ENCODE measurements around the gene MYOG.
A peak's percentile ranks its signal among the peaks of the same experiment; 100 is the strongest.

The MYOG gene

DNA sequence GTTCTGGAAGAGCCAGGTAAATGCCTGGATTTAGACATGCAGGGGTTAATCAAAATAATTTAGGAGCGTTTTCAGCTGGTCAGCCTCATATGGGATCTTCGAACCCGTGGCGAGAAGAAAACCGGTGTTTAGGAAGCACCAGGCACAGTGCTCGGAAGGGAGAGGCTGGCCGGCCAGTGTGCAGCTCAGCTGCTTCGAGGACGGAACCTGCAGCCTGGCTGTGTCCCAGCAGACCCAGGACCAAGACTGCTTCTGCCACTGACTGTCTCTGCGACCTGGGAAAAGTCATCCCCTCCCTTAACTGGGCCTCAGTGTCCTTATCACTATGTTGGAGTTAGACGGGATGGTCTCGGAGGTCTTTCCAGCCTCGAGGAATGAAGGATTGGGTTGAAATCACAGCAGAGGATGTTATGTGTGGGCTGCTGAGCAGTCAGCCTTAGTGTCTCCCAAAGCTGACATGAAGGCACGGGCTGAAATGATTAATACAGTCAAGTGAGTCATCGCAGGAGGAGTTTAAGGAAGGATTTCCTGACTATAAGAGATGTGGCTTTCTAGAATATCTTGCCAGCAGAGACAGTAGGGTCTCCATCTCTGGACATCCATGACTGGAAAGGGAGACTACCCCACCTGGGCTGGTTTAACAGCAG lies 38.7 kb downstream of the MYOG start:
- no peak for DNase-seq (ENCODE audit: low read depth in 2 of 2)

DNA sequence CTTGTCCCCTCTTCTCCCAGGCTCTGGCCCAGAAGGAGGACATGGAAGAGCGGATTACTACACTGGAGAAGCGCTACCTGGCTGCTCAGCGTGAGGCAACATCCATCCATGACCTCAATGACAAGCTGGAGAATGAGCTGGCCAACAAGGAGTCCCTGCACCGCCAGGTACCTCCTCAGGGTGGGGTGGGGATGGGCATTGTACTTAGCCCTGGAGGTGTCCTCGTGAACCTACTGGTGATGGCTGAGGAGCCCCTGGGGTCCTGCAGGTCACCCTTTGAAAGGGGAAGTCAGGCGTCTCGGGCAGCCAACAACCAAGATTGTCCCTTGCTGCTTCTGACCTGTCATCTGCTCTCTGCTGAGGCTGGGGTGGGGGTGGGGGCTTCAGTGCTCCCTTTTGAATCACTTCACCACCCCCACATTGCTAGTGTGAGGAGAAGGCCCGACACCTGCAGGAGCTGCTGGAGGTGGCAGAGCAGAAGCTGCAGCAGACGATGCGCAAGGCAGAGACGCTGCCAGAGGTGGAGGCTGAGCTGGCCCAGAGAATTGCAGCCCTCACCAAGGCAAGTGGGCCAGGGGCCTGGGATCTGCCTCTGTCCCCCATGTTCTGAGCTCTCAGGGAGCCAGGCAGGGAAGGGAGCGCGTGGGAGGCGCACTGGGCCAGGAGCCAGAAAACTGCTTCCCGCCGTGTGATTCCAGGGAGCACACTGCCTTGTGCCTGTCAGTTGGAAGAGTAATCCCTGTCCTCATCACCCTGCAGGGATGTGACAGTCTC lies 39.8 kb downstream of the MYOG start:
- DNase-seq (ENCODE audit: low read depth in 2 of 2), result no peak

DNA sequence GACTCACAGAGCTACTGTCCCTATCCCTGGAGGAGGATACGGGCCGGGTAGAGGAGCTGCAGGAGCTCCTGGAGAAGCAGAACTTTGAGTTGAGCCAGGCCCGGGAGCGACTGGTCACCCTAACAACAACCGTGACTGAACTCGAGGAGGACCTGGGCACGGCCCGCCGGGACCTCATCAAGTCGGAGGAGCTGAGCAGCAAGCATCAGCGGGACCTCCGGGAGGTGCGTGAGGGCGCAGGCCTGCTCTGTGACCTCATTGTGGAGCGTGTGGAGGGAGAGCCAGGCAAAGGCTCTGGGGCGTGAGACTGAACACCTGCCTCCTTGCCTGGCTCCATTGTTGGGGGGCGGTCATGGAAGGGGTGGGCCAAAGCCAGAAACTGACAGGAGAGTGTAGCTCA lies 40.5 kb downstream of the MYOG start:
- no peak for DNase-seq (ENCODE audit: low read depth in 2 of 2)

DNA sequence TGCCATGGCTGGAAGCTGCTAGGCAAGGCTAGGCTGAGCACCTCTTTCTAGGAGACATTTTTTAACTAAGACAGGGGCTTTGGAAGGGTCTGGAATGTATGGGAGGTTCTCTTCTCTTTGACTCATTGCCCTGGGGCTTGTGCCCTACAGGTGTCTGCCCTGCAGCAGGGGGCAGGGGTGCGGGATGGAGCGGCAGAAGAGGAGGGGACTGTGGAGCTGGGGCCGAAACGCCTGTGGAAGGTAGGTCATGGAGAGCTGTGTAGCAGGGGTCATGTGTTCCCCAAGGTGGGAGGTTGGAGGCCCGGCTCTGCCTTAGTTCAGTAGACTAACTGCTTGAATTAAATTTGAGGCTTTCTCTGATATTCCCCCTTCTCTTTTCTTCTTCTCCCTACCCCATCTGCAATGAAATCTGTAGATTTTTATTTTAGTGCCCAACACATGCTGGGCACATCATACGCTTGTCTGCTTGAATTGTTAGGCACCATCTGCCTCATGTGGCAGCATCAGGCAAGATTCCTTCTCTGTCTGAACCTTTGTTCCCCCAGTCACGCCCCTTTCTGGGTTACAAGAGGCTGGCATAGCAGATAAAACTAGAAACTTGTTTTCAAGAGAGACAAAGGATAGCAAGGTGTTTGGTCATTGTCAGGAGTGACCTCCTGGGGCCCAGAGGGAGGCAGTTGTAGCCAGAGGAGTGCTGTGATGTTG lies 41.1 kb downstream of the MYOG start:
- no peak for DNase-seq (ENCODE audit: low read depth in 2 of 2)

DNA sequence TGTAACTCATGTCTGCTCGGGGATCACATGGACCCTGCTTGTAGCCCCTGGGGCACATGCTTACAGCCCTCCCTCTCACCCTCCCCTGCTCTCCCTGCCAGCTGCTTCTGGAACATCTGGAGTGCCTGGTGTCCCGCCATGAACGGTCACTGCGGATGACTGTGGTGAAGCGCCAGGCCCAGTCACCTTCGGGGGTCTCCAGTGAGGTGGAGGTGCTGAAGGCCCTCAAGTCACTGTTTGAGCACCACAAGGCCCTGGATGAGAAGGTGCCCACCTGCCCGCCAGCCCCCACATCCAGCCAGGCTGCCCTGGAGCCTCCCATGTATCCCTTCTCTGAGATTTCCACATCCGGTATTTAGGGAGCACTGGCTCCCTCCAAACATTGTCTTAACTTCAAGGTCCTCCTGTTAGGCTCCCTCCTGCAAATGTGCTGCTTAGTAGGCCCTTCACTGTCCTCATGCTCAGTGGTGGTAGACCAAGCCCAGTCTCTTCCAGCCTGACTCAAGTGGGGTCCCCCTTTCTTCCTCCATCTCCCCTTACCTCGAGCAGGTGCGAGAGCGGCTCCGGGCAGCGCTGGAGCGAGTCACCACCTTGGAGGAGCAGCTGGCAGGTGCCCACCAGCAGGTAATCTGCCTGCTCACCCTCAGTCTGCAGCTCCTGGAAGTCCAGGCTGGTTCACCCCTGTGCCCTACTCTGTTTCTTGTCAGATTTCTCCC lies 41.8 kb downstream of the MYOG start:
- no peak for DNase-seq (ENCODE audit: low read depth in 2 of 2)

DNA sequence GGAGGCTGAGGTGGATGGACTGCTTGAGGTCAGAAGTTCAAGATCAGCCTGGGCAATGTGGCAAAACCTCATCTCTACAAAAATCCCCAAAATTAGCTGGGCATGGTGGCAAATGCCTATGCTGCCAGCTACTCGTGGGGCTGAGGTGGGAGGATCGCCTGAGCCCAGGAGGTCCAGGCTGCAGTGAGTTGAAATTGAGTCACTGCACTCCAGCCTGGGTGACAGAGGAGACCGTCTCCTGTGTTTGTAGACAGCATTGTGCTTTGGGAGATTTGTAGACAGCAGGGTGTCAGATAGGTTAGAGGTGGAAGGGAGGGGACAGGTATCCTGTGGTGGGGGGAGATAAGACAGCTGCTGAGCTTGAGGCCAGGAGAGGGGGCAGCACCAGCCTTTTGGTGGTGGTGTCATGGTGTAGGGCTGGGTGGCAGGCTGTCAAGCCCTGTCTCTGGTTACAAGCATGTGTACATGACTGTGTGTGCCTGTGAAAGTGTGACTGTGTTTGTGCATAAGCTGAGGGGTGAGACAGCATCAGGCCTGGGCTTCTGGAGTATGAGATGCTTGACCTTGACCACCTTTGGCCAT lies 44.4 kb downstream of the MYOG start:
- DNase-seq (ENCODE audit: low read depth in 2 of 2), result no peak

DNA sequence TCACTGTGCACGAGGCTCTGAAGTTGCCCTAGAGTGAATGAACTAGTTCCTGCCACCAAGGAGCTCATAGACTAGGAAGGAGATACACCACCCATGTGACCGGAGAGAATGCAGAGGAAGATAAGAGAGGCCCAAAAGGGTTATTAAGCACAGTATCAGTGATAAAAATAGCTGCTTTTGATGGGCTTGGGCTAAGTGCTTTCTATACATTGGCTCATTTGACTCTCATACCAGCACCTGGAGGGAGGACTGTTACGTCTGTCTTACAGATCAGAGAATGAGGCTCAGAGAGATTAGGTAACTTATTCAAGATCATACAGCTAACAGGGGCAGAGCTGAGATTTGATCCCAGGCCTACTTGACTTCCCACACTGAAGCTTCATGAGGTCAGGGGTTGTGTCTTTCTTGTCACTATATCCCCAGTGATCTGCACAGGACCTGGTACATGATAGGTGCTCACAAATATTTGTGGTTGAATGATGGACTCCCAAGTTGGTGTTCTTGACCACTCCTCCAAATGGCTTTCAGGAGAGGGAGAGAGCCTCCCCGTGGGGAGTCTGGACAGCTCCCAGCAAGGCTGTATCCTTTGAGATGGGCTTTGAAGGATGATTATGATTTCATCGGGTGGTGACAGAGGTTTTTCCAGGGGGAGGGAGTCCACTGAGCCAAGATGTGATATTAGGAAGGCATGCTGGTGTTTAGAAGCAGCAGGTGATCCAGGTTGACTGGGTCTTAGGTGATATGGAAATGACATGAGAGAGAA lies 45.1 kb downstream of the MYOG start:
- DNase-seq (ENCODE audit: low read depth in 2 of 2), result no peak

DNA sequence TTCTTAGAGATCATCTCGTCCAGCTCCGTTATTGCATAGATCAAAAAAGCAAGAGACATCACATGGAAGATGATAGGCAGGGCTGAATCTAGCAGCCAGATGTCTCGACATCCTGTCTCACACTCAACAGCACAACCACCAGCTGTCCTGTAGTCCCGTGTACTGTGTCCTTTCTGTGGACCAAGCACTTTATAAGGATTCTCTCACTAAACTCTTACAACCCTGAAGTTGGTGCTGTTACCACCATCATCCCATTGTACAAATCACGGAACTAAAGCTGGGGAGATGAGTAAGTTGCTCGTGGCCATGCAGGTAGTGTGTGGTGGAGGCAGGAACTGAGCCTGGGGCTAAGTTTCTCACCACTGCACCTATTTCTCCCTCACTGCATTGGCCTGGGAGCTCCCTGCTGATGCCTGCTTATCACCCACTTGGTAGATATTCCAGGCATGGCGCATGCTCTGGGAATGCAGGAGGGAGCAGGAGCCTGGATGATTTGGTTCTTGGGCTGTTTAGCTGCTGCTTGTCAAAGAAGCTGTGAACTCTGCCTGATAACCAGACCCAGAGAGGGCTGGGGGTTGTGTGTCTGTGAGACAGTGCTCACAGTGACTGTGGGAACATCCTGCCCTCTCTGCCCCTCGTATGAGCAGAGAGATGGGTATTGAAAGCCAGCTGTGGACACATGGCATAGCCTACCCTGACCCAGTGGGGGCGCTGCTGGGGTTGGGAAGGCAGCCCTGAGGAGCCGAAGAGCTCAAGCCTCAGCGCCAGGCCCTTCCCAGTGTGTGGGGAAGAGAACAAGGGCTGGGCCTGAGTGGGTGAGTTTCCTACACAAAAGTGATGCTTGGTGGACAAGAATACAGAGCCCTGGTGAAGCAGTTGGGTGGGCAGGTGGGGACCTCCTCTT lies 46.0 kb downstream of the MYOG start:
- DNase-seq (ENCODE audit: low read depth in 2 of 2), result no peak

DNA sequence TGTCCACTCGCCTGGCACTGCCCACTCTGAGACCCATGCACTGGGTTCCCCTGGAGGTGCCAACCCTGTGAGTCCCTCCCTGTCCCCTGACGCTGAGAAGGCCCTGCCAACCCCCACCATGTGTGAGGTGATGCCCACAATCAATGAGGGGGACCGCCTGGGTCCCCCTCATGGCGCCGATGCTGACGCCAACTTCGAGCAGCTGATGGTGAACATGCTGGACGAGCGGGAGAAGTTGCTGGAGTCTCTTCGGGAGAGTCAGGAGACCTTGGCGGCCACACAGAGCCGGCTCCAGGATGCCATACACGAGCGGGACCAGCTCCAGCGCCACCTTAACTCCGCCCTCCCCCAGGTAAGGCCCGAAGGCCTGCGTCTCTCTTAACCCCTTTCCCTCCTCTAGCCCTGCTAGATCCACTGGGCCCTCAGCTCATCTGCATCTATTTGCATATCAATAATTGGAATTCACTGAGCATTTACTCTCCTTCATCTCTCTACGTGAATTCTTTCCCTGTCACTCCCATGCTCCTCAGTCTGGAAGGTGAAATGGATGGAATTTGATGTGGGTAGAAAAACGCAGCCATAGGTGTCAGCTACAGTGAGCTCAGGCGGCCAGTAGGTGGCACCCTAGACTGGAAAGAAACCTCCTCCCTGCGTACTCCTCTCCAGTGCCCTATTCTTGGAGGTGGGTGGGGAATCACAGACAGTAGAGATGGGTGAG lies 46.8 kb downstream of the MYOG start:
- peak; percentile 49 to 57 for DNase-seq (ENCODE audit: low read depth in 2 of 2)

DNA sequence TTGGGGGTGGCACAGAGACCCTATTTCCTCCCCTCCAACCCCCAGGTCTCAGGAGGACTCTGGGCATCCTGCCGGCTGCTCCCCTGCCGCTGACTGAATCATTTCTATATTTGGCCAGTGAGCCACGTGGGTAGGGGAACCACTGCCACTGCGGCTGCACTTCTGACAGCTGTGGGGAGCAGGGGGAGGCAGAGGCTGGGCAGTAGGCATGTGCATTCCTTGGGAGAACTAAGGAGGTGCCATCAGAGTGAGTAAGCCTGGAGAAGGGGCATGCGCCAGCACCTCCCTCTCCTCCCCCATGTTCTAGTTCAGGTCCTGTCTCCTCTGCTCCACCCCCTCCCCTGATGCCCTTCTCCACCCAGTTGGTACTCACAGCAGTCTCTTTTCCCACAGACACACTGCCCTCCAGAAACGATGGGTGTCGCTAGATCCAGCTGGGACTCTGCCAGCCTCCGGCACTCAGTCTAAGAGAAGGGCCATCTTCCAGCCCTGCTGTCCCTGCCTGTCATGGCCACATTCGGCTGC lies 47.5 kb downstream of the MYOG start:
- no peak for DNase-seq (ENCODE audit: low read depth in 2 of 2)

DNA sequence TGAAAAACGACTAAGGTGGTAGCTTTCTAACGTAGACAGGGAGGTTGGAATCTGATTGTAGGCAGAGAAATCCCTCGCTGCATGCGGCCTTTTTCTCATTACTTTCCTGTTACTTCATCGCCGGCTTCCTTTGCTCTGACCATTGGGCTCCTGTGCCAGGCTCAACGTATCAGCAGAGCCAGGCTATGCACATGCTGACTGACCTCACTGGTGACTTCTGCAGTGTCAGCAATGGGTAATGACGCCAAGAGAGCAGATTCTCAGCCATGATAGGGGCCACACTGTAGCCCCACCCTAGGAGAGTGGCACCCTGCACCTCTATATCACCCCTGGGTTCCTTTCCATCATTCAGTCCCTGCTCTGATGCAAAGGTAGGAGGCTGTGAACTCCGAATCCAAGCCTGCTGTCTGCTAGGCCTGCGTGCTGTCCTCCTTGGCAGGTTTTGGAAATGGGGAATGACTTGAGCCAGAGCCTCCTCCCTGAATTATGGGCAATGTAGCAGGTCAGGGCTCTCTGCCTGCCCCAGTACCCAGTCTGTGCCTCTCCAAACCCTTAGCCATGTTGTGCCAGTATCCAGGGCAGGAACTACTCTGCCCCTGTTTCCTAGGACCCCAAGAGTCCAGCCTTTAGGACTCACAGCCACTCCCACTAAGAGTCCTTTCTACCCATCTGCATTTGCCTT lies 48.2 kb downstream of the MYOG start:
- no peak for DNase-seq (ENCODE audit: low read depth in 2 of 2)

DNA sequence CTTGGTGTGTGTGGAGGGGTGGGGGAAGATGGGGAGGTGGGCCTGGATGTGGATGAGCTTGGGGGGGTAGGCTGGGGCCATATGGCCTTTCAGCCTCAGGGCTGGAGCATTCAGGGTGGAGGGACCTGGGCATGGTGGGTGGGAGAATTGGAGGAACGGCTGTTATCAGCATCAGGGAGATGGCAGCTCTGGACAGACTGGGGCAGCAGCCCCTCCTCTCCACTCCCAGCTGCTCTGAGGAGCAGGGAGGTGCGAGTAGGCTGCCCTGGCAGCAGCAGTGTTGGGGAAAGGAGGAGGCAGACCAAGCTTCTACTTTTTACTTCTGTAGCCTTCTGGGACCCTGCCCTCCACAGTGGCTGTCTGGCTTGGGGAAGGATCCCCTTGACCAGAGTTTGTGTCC lies 49.3 kb downstream of the MYOG start:
- DNase-seq (ENCODE audit: low read depth in 2 of 2), result no peak

DNA sequence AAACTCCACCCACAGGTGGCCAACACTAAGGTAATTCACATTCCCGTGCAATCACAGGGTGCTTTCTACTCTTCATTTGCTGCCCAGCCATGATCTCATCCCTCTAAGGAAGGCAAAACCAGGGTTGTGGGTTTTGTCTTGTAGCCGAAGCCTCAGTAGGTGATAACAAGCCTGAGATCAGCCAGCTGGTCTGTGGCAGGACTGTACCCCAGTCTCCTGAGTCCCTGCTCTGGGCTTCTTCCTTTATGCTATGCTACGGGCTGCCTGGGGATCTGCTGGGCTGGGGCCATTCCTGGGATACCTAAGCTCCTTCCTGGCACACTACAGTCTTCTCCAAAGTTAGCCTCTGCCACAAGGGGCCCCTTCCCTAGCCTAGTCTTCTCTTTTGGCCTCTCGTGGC lies 49.7 kb downstream of the MYOG start:
- no peak for DNase-seq (ENCODE audit: low read depth in 2 of 2)

DNA sequence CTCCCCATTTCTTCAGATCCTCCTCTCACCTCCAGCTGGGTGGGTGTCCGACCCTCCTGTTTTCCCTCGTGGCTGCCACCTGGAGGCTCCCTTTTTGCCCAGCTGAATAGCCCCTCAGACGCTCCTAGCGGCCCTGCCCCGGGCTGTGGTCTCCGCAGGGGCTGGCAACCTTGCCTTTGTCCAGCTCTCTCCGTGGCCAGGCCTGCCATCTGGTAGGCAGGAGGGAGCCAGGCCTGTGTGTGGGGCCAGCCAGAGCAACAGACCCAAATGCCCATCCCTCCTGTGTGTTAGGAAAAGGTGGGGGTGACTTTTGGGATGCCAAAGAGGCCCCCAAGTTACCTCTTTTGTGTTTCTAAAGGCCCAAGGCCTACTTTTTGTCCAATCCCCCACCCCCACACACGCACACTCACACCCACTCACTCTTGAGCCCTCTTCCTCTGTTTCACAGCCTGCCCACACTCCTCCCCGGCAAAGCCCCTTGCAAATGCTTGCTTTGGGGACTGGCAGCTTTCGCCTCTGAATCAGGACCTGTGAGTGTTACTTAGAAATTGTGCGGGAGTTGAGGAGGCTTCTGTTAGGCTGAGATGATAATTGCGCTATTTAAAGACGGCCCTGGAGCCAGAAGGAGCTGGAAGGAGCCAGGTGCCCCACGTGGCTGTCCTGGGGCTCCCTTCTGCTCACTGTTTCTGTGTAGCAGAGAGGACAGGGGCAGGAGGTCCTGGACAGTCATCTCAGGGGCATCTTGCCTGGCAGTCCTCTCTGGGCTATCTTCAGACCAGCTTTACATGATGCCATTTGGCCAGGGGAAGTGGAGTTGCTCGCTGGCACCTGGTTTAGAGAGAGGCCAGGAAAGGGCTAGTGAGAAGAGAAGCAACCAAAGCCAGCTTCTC lies 50.5 kb downstream of the MYOG start:
- no peak for DNase-seq (ENCODE audit: low read depth in 2 of 2)

DNA sequence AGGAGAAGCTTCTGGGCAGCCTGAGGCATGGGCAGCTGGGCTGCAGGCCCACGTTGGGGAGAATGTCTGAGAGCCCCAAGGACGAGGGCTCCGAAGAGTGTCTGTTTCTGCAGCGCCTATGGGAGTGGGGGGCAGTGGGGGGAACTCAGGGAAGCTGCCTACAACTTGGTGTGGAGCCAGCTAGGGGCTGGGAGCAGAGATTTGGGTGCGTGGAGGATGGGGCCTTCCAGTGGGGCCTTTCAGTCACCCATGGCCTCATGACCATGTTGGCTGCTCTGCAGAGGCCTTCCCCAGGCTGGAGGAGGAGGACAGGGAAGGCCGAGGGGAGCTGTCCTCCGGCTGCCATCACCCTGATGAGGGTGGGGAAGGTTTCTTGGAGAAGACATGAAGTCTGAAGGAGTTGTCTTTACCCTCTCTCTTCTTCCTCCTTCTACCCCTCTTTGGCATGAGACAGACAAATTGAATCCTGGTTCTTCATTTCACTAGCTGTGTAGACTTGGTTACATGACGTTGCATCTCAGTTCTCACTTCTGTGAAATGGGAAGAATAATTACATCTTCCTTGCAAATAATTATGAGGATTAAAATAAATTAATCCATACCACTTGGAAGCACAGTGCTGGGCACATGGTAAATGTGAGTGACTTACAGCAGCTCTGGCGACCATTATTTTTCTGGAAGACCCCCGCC lies 51.2 kb downstream of the MYOG start:
- no peak for DNase-seq (ENCODE audit: low read depth in 2 of 2)

DNA sequence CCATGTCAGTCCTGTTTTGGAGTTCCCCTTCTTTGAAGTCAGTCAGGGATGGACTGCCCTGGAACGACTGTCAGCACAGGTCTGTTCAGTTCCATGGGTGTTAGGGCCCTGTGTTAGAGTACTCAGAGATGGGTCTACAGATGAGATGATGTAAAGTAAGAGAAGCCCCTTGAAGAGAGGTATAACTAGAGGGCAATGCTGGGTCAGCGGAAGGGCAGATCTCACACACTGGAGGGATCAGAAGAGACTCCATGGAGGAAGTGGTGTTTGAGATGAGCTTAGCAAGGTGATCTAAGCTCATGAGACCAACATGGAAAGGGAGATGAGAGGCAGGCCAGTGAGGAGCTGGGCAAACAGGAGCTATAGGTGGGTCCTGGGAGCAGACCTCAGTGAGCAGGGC lies 51.9 kb downstream of the MYOG start:
- no peak for DNase-seq (ENCODE audit: low read depth in 2 of 2)

DNA sequence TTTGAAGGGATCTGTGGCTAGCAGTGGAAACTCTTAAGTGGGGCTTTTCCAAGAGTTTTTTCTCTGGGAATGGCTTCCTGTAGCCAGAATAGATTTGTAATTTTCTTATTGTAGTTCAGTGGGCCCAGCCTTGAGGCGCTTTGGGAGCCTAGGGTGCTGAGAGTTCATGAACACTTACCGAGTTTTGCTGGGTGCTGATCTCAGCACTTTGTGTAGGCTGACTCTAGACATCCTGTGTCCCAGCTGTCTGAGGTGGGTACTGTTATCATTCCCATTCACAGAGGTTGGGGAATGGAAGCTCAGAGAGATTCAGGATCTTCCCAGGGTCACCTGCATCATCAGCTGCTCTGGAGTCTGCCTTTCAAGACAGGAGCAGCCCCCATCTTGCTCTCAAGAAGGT lies 52.5 kb downstream of the MYOG start:
- DNase-seq (ENCODE audit: low read depth in 2 of 2), result no peak
